HG03175 (cell line): ENCODE data around the gene CNTNAP2.
"Not testable (repeated sequence)": the region's sequence is repeated elsewhere in the genome, so short reads cannot be mapped to it uniquely, and the experiment has no call there.

Source experiments
- ATAC-seq: cut with Tn5 transposase; IDR thresholded peaks from one replicate; pipeline ENCODE4 v1.9.1; 2021; ENCODE audit warnings: mild to moderate bottlenecking, moderate library complexity; ENCODE audit not compliant: unreplicated experiment

Gene CNTNAP2

DNA sequence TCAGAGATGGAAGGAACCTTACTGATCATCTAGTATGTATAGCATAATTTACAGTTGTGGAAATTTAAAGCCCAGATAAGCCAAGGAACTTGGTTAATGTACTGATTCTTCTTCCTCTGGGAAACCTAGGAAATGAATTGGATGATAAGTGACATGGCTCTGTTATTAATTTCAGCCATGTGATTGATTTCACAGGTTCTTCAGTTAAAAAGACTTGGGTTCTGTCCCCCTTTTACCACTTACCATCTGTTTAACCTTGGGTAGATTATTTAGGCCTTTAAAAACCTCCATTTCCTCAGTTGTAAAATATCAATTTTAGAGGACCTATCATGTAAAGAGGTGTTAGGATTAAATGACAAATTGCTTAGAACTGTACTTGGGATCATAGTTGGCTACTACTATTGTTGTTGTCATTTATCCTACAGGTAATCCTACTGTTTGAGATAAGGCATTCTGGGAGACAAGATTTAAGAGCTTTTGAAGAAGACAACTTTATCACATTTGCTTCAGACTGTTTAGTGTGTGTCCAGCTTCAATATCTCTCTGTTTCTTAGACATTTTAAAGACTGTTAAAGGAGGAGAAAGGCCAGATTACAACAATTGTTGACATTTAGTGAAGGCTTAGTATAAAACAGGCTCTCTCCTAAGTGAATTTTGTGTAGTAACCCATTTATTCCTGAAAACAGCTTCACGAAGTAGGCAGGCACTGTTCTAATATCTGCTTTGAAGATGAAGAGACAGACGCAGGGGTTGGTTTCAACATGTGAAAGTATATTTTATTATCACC is 1476.9 kb downstream of the CNTNAP2 start:
- ATAC-seq = no peak

GRCh38 chr7:147595042-147595441 is 1478.4 kb downstream of the CNTNAP2 start:
- ATAC-seq = no peak

DNA sequence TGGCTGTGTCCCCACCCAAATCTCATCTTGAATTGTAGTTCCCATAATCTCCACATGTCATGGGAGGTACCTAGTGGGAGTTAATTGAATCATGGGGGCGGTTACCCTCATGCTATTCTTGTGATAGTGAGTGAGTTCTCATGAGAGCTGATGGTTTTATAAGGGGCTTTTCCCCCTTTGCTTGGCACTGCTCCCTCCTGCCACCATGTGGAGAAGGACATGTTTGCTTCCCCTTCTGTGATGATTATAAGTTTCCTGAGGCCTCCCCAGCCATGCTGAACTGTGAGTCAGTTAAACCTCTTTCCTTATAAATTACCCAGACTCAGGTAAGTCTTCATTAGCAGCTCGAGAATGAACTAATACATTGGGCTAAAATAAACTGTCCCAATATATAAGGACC is 1482.1 kb downstream of the CNTNAP2 start:
- not testable (repeated sequence) for ATAC-seq

GRCh38 chr7:147605323-147605722 is 1488.7 kb downstream of the CNTNAP2 start:
- no peak for ATAC-seq

DNA sequence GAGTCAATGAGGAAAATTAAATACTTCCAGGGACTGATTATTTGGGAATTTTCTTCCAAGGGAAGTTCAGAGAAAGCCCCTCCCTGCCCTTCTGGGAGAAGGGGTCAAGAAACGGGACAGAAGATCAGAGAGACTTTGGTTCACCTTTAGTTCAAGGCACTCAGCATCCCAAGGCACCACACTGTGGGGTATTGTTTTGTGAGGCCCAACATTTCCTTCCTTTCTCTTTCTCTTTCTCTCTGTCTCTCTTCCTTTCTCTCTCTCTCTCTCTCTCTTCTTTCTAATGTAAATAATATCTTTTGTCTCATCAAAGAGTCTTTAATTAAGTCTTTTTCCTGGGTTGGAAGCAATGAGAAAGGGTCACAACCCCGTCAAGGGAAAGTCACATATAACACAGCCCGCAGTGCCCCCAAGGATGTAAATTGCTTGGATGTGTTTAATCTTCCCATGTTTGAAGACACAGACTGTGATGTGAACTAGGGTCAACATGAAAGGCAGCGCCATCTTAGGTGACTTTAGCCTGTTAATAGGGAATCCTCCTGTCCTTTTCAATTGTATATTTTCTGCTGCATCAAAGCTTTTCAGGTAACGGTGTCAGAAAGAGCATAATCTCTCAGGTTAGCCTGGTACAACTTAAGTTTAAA is 1490.7 kb downstream of the CNTNAP2 start:
- no peak for ATAC-seq

GRCh38 chr7:147611431-147611830 is 1494.8 kb downstream of the CNTNAP2 start:
- ATAC-seq = no peak

- ATAC-seq = no peak
These were observed 1518.7 kb downstream of the CNTNAP2 start for GRCh38 chr7:147635288-147635687.

GRCh38 chr7:147636553-147636952 is 1520.0 kb downstream of the CNTNAP2 start:
- ATAC-seq = no peak

GRCh38 chr7:147638566-147638965 is 1522.0 kb downstream of the CNTNAP2 start:
- ATAC-seq = no peak

DNA sequence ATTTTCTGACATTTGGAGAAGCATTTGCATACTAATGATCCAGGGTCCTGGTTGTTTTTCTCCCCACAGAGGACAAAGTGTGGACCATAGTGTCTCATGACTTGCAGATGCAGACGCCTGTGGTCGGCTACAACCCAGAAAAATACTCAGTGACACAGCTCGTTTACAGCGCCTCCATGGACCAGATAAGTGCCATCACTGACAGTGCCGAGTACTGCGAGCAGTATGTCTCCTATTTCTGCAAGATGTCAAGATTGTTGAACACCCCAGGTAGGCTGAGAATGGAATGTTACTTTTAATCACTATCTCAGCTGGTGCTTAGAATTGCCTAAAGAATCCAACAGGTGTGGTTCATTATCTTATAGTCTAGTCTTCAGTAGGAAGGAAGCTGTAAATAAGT is 1522.4 kb downstream of the CNTNAP2 start:
- ATAC-seq = no peak

- ATAC-seq = no peak
These were observed 1523.2 kb downstream of the CNTNAP2 start for GRCh38 chr7:147639751-147640150.

- ATAC-seq = no peak
These were observed 1524.2 kb downstream of the CNTNAP2 start for GRCh38 chr7:147640821-147641220.

DNA sequence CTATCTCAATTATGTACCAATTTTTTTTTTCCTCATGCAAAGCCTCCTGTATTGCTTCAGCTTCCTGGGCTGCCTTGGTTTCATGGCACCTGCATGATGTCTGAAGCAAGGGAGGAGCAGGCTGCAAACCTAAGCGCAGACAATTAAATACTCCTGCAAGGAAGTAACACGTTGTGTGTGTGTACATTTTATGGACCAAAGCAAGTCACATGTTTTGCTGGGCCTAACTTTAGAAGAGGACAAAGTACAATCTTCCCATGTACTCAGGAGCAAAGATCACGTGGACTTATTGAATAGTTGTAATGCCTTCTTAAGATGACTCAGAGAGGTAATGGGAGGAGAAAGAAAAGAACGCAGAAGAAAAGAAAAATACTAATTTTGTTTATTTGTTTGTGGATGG is 1530.0 kb downstream of the CNTNAP2 start:
- no peak for ATAC-seq

DNA sequence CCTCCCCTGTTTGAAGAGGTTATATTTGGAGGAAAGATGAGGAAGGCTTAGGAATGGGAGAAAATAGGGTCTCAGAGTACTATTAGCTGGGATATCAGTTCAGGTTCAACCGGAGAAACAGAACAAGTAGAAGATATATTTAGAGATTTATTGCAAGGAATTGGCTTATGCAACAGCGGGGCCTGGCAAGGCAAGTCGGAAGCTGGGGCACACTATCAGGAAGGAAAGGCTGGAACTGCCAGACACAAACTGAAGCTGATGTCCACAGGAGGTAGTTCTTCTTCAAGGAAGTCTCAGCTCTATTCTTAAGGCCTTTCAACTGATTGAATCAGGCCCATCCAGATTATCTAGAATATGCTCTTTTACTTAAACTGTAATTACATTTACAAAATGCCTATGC is 1534.4 kb downstream of the CNTNAP2 start:
- no peak for ATAC-seq

DNA sequence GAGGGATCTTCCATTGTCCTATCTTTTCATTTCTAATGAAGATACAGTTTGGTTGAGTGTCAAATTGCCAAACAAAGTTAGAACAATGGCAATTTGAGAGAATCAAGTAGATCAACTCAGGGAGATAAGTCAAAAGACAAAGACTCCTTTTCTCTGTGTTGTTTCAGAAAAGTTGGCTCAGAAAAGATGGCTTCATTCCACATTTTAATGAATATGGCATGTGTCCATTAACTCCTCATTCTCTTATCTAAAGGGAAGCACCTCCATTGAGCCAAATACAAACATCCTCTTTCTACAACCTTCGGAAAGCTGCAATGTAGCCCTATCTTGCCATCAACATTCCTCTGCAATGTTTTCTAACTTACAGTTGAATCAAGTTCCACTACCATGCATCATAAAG is 1535.0 kb downstream of the CNTNAP2 start:
- no peak for ATAC-seq

DNA sequence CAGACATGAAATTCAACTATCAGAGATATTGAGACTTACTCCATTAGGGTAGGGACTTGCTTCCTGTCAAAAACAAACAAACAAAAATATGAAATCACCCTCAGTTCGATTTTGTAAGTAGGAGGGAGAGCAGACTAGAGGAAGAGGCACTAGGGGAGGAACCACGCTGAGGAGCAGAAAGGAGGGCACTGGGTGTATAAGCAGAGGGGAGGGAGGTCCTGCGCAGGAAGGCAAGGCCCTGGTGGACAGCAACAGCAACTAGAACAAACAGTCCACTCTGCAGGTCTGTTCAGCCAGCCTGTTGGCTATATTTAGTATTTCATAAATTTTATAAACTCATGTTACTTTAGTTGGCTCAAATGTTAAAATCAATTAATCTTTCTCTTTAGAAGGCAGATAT is 1536.9 kb downstream of the CNTNAP2 start:
- ATAC-seq = no peak

GRCh38 chr7:147658392-147658967 is 1541.9 kb downstream of the CNTNAP2 start:
- ATAC-seq = no peak

- no peak for ATAC-seq
These were observed 1542.7 kb downstream of the CNTNAP2 start for GRCh38 chr7:147659036-147659995.

GRCh38 chr7:147664541-147664940 is 1547.9 kb downstream of the CNTNAP2 start:
- ATAC-seq = no peak

- ATAC-seq = no peak
These were observed 1554.2 kb downstream of the CNTNAP2 start for GRCh38 chr7:147670759-147671158.

DNA sequence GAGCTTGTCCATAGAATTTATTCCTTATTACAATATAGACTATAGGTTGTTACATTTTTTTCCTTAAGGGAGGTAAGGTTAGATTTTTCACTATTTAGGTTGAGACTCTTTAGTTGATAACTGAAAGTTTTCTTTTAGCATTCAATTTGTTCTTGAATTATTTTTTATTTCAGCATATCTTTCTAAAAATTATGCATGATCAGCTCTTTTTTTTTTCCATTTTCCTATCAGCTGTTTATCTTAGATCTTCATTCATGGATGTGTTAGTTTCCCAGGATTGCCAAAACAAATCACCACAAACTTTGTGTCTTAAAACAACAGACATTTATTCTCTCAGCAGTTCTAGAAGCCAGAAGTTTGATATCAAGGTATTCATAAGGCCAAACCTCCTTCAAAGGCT is 1558.1 kb downstream of the CNTNAP2 start:
- ATAC-seq = no peak
